Neural progenitor cell (in vitro differentiated cells): ENCODE data around the gene EHMT2.

Experiments used
- EZH2 ChIP-seq: fragments of 200-600 bp; sonication (generic); IDR thresholded peaks from 2 replicates; pipeline ENCODE4 v1.6.1; 2017; ENCODE audit warnings: antibody characterized with exemption, mild to moderate bottlenecking, moderate library complexity
- TF ChIP-seq, protein P1 (sequence below): fragments of 200-600 bp; sonication (generic); IDR thresholded peaks from 2 replicates; pipeline ENCODE4 v1.5.1; 2017; ENCODE audit warnings: antibody characterized with exemption, mild to moderate bottlenecking

DNA sequence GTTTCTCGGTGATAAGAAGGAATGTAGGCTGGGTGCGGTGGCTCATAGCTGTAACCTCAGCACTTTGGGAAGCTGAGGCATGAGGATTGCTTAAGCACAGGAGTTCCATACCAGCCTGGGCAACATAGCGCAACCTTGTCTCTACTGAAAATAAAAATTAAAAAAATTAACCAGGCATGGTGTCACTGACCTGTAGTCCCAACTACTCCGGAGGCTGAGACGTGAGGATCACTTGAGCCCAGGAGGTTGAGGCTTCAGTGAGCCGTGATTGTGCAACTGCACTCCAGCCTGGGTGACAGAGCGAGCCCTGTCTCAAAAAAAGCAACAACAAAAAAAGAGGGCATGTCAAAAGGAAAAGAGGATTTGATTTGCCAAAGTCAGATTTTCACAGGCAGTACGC lies 38.8 kb downstream of the EHMT2 start:
- TF ChIP-seq, protein P1, sequence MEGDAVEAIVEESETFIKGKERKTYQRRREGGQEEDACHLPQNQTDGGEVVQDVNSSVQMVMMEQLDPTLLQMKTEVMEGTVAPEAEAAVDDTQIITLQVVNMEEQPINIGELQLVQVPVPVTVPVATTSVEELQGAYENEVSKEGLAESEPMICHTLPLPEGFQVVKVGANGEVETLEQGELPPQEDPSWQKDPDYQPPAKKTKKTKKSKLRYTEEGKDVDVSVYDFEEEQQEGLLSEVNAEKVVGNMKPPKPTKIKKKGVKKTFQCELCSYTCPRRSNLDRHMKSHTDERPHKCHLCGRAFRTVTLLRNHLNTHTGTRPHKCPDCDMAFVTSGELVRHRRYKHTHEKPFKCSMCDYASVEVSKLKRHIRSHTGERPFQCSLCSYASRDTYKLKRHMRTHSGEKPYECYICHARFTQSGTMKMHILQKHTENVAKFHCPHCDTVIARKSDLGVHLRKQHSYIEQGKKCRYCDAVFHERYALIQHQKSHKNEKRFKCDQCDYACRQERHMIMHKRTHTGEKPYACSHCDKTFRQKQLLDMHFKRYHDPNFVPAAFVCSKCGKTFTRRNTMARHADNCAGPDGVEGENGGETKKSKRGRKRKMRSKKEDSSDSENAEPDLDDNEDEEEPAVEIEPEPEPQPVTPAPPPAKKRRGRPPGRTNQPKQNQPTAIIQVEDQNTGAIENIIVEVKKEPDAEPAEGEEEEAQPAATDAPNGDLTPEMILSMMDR, result no peak
- no peak for TF ChIP-seq EZH2
